Osteoblast (primary cell): Measurements from ENCODE around the gene KPNA6. TPM values are rescaled to one million over a fixed set of nuclear protein-coding genes. Genes with fewer than 3 reads are reported as not detected.

ENCODE experiments used
- DNase-seq: peaks from one replicate; pipeline ENCODE4 v3.0.0; 2011; ENCODE audit warnings: low spot score, mixed read lengths; ENCODE audit not compliant: insufficient read length; ENCODE audit errors: missing footprints
- H2AFZ ChIP-seq: 2 replicates; pipeline ENCODE4 v1.6.0; 2011; ENCODE audit warnings: mild to moderate bottlenecking, low read length
- H3K27ac ChIP-seq: 2 replicates; pipeline ENCODE4 v1.5.1; 2011; ENCODE audit warnings: mild to moderate bottlenecking, low read depth, low read length, moderate library complexity
- H3K27me3 ChIP-seq: 2 replicates; pipeline ENCODE4 v1.6.0; 2012; ENCODE audit warnings: mild to moderate bottlenecking, control low read depth, inconsistent platforms, low read length, moderate library complexity; ENCODE audit not compliant: insufficient read depth
- H3K36me3 ChIP-seq: 2 replicates; pipeline ENCODE4 v1.5.1; 2011; ENCODE audit warnings: mild to moderate bottlenecking, low read length, control low read depth, moderate library complexity; ENCODE audit not compliant: insufficient read depth
- H3K4me1 ChIP-seq: 2 replicates; pipeline ENCODE4 v1.5.1; 2011; ENCODE audit warnings: mild to moderate bottlenecking, low read length, control low read depth, moderate library complexity; ENCODE audit not compliant: insufficient read depth
- H3K4me2 ChIP-seq: 2 replicates; pipeline ENCODE4 v1.6.0; 2011; ENCODE audit warnings: mild to moderate bottlenecking, low read length; ENCODE audit not compliant: insufficient read depth
- H3K4me3 ChIP-seq: fragments of 200-600 bp; sonication (generic); 3 replicates; pipeline ENCODE4 v1.5.1; 2012; ENCODE audit warnings: mild to moderate bottlenecking, low read length, inconsistent platforms; ENCODE audit not compliant: insufficient read depth
- H3K79me2 ChIP-seq: 2 replicates; pipeline ENCODE4 v1.6.0; 2012; ENCODE audit warnings: mild to moderate bottlenecking, low read length, control low read depth, inconsistent platforms; ENCODE audit not compliant: insufficient read depth
- H3K9me3 ChIP-seq: 2 replicates; pipeline ENCODE4 v1.5.1; 2011; ENCODE audit warnings: low read depth, low read length, control low read depth
- H4K20me1 ChIP-seq: 2 replicates; pipeline ENCODE4 v1.6.0; 2012; ENCODE audit warnings: mild to moderate bottlenecking, low read length, control low read depth; ENCODE audit not compliant: insufficient read depth
- CTCF ChIP-seq: IDR thresholded peaks from 2 replicates; pipeline ENCODE4 v1.5.1; 2011; ENCODE audit warnings: mild to moderate bottlenecking, low read depth, low read length, moderate library complexity; ENCODE audit errors: extremely low read depth
- small RNA-seq: library from RNA; depleted of rRNA; stranded (forward); fragments of <200 nt; gene quantifications from one replicate; pipeline ENCODE3, GENCODE V24; 2012
- total RNA-seq: library from RNA; depleted of rRNA; stranded (reverse); fragments of >200 nt; gene quantifications from 2 replicates; pipeline ENCODE4 v1.2.3, GENCODE V29; 2012

KPNA6 gene
- total RNA-seq, 1 donor = 65.5 TPM

GRCh38 chr1:32223683-32224082, 115.8 kb downstream of the KPNA6 start:
- DNase-seq = peak; percentile 44
- Histone ChIP-seq H4K20me1 (no peaks in the 10 kb centered on the region), H3K9me3 (no peaks in the 10 kb centered on the region), H3K27ac (peak overlapping the region; percentile 46), H3K4me3 (peak overlapping the region; percentile 17), H3K79me2 (peaks cover 53% of the 10 kb centered on the region), H3K4me2 (peak overlapping the region; percentile 100), H2AFZ (no peak overlapping the region), H3K4me1 (peaks cover 29% of the 10 kb centered on the region), H3K36me3 (peaks cover 52% of the 10 kb centered on the region), H3K27me3 (no peaks in the 10 kb centered on the region)
- TF ChIP-seq CTCF = no peak

GRCh38 chr1:32224285-32224684, 116.4 kb downstream of the KPNA6 start:
- H3K9me3 ChIP-seq = no peaks in the 10 kb centered on the region
- H3K79me2 ChIP-seq = peaks cover 53% of the 10 kb centered on the region
- H4K20me1 ChIP-seq = no peaks in the 10 kb centered on the region
- peak overlapping the region; percentile 46 for H3K27ac ChIP-seq
- H3K4me3 ChIP-seq = no peak overlapping the region
- peak overlapping the region; percentile 100 for H3K4me2 ChIP-seq
- DNase-seq = peak; percentile 15
- H3K4me1 ChIP-seq = peaks cover 29% of the 10 kb centered on the region
- no peak overlapping the region for H2AFZ ChIP-seq
- no peaks in the 10 kb centered on the region for H3K27me3 ChIP-seq
- no peak for TF ChIP-seq CTCF
- peaks cover 51% of the 10 kb centered on the region for H3K36me3 ChIP-seq

Small RNA genes within 50 kb of the gene (small RNA-seq; reads per million reads assigned to genes)
- not detected for gene MIR5585
- not detected for gene RF00017

Other genes with a start within 250 kb of the KPNA6 start
- gene PTP4A2, start 169.7 kb upstream of the KPNA6 start, total RNA-seq = 539 and 568 TPM in 2 replicates
- gene KHDRBS1, start 94.2 kb upstream of the KPNA6 start, total RNA-seq = 52.8 and 53.9 TPM in 2 replicates
- gene TMEM39B, start 35.1 kb upstream of the KPNA6 start, total RNA-seq = 4.7 and 5.6 TPM in 2 replicates
- gene TXLNA, start 71.6 kb downstream of the KPNA6 start, total RNA-seq = 136 and 140 TPM in 2 replicates
- gene CCDC28B, start 92.5 kb downstream of the KPNA6 start, total RNA-seq = 8.0 and 11.8 TPM in 2 replicates
- 1.8 TPM in 2 replicates for gene IQCC, start 97.6 kb downstream of the KPNA6 start, total RNA-seq
- under 0.01 TPM in 1 of 2 replicates, not detected in the other for gene DCDC2B, start 101.0 kb downstream of the KPNA6 start, total RNA-seq
- 21.5 and 24.2 TPM in 2 replicates for gene TMEM234, start 114.3 kb downstream of the KPNA6 start, total RNA-seq
- 253 and 255 TPM in 2 replicates for gene EIF3I, start 114.4 kb downstream of the KPNA6 start, total RNA-seq
- gene FAM167B, start 139.2 kb downstream of the KPNA6 start, total RNA-seq = 2.5 and 4.4 TPM in 2 replicates
- gene LCK, start 143.2 kb downstream of the KPNA6 start, total RNA-seq = 0.29 TPM in 1 of 2 replicates, not detected in the other
- gene HDAC1, start 184.0 kb downstream of the KPNA6 start, total RNA-seq = 44.5 and 46.6 TPM in 2 replicates
- 15.9 and 16.6 TPM in 2 replicates for gene MARCKSL1, start 228.2 kb downstream of the KPNA6 start, total RNA-seq